Measurements from ENCODE around the gene GSG1L. TPM values are rescaled to one million over a fixed set of nuclear protein-coding genes. Genes with fewer than 3 reads are reported as not detected.

The GSG1L gene
- total and polyA plus RNA-seq, 4 donors, result not detected

GRCh38 chr16:27780468-27781194 is 282.9 kb downstream of the GSG1L start:
- TF ChIP-seq YY1 (IDR thresholded peaks at IDR 0.05) (no peak), RXRA (IDR thresholded peaks at IDR 0.05) (no peak), FOXA2 (IDR thresholded peaks at IDR 0.05) (no peak), ZBTB33 (IDR thresholded peaks at IDR 0.05) (no peak), EGR1 (IDR thresholded peaks at IDR 0.05; ENCODE audit: low read depth in 2 of 2) (no peak), SP1 (IDR thresholded peaks at IDR 0.05) (no peak), TAF1 (conservative IDR thresholded peaks at IDR 0.05) (no peak), RAD21 (IDR thresholded peaks at IDR 0.05) (no peak), MAX (IDR thresholded peaks at IDR 0.05) (no peak), ATF3 (IDR thresholded peaks at IDR 0.05) (no peak), NR2F2 (IDR thresholded peaks at IDR 0.05) (no peak), FOXA1 (IDR thresholded peaks at IDR 0.05) (no peak), CTCF (IDR thresholded peaks at IDR 0.05; ENCODE audit: low read depth, low read length, missing input control) (no peak), HNF4A (conservative IDR thresholded peaks at IDR 0.05) (no peak)
- WGBS, result 86% methylated on average over 8 of the region's 8 CpGs
- Histone ChIP-seq H3K36me3 (ENCODE audit: control insufficient read depth in 4 of 4, insufficient read depth in 3 of 4, low read depth in 1 of 4, low read length in 3 of 4) (peaks cover 0 to 3% (median 0%) of the 10 kb centered on the region in 4 donors), H3K27ac (ENCODE audit: low read depth in 1 of 2, low read length in 2 of 2) (no peak overlapping the region), H3K9me3 (ENCODE audit: control insufficient read depth in 4 of 4, low read length in 3 of 4) (no peaks in the 10 kb centered on the region), H3K4me3 (ENCODE audit: low read depth in 1 of 3, low read length in 3 of 3) (no peak overlapping the region), H3K27me3 (ENCODE audit: control insufficient read depth in 4 of 4, insufficient read depth in 4 of 4, low read length in 3 of 4) (no peaks in the 10 kb centered on the region), H3K9ac (ENCODE audit: low read depth in 1 of 2, low read length in 2 of 2) (no peak overlapping the region), H3K4me1 (ENCODE audit: control insufficient read depth in 4 of 4, insufficient read depth in 4 of 4, low read length in 3 of 4) (no peaks in the 10 kb centered on the region)
- DNase-seq (ENCODE audit: low spot score), result no peak

- Histone ChIP-seq H3K4me3 (ENCODE audit: low read depth in 1 of 3, low read length in 3 of 3) (no peak overlapping the region), H3K4me1 (ENCODE audit: control insufficient read depth in 4 of 4, insufficient read depth in 4 of 4, low read length in 3 of 4) (no peaks in the 10 kb centered on the region), H3K9ac (ENCODE audit: low read depth in 1 of 2, low read length in 2 of 2) (no peak overlapping the region), H3K36me3 (ENCODE audit: control insufficient read depth in 4 of 4, insufficient read depth in 3 of 4, low read depth in 1 of 4, low read length in 3 of 4) (peaks cover 0 to 3% (median 0%) of the 10 kb centered on the region in 4 donors), H3K27ac (ENCODE audit: low read depth in 1 of 2, low read length in 2 of 2) (no peak overlapping the region), H3K9me3 (ENCODE audit: control insufficient read depth in 4 of 4, low read length in 3 of 4) (no peaks in the 10 kb centered on the region), H3K27me3 (ENCODE audit: control insufficient read depth in 4 of 4, insufficient read depth in 4 of 4, low read length in 3 of 4) (no peaks in the 10 kb centered on the region)
- WGBS, result 88% methylated on average over 23 of the region's 23 CpGs
- no peak for DNase-seq (ENCODE audit: low spot score)
- TF ChIP-seq NR2F2 (IDR thresholded peaks at IDR 0.05), result no peak
- no peak for TF ChIP-seq ATF3 (IDR thresholded peaks at IDR 0.05)
- no peak for TF ChIP-seq JUND (IDR thresholded peaks at IDR 0.05)
- TF ChIP-seq EGR1 (IDR thresholded peaks at IDR 0.05; ENCODE audit: low read depth in 2 of 2), result no peak
- no peak for TF ChIP-seq CTCF (IDR thresholded peaks at IDR 0.05; ENCODE audit: low read depth, low read length, missing input control)
- TF ChIP-seq FOXA1 (IDR thresholded peaks at IDR 0.05), result no peak
- TF ChIP-seq RAD21 (IDR thresholded peaks at IDR 0.05), result no peak
- TF ChIP-seq RXRA (IDR thresholded peaks at IDR 0.05), result no peak
- no peak for TF ChIP-seq TAF1 (conservative IDR thresholded peaks at IDR 0.05)
- no peak for TF ChIP-seq FOXA2 (IDR thresholded peaks at IDR 0.05)
- no peak for TF ChIP-seq MAX (IDR thresholded peaks at IDR 0.05)
- no peak for TF ChIP-seq REST (IDR thresholded peaks at IDR 0.05)
- TF ChIP-seq ZBTB33 (IDR thresholded peaks at IDR 0.05), result no peak
Measured at GRCh38 chr16:27779641-27780164, 283.8 kb downstream of the GSG1L start.
